Esophagus muscularis mucosa (tissue), 4 donors: ENCODE measurements around the gene ZNG1F.
"Not testable (repeated sequence)": the region's sequence is repeated elsewhere in the genome, so short reads cannot be mapped to it uniquely, and the experiment has no call there.

Experiments used
- CTCF ChIP-seq, 3 experiments: fragments of 200-600 bp in 2 of 3; fragments of 450-650 bp in 1 of 3; sonication (generic) in 2 of 3; IDR thresholded peaks; one replicate each; pipeline ENCODE4 v1.5.1; 2017 to 2019; ENCODE audit warnings: antibody characterized with exemption in 3 of 3, mild to moderate bottlenecking in 2 of 3, moderate library complexity in 1 of 3
- EP300 ChIP-seq: sonication (generic); formaldehyde crosslinking; IDR thresholded peaks from one replicate; pipeline ENCODE4 v1.6.1; 2017; ENCODE audit warnings: antibody characterized with exemption
- POLR2A ChIP-seq: fragments of 450-650 bp; IDR thresholded peaks from one replicate; pipeline ENCODE4 v1.6.1; 2017; ENCODE audit warnings: antibody characterized with exemption, moderate library complexity, mild to moderate bottlenecking, low read depth
- POLR2AphosphoS5 ChIP-seq, 2 donors: sonication (generic); formaldehyde crosslinking; IDR thresholded peaks; one replicate each; pipeline ENCODE4 v1.6.1; 2017; ENCODE audit warnings: antibody characterized with exemption in 2 of 2

GRCh38 chr9:41082358-41082757 lies 106.8 kb downstream of the ZNG1F start:
- not testable (repeated sequence) for TF ChIP-seq CTCF (IDR thresholded peaks at IDR 0.05); POLR2AphosphoS5 (IDR thresholded peaks at IDR 0.05); POLR2A; EP300
